Vagina (tissue), 2 donors: ENCODE results near the gene RHOG. TPM values are rescaled to one million over a fixed set of nuclear protein-coding genes. Genes with fewer than 3 reads are reported as not detected.

Experiments
- DNase-seq, 2 donors: peaks; one replicate each; pipeline ENCODE4 v3.0.0-alpha.2; 2017; ENCODE audit errors: extremely low spot score in 2 of 2
- H3K27ac ChIP-seq: fragments of 200-600 bp; sonication (generic); one replicate; pipeline ENCODE4 v1.5.1; 2019
- H3K27me3 ChIP-seq: fragments of 200-600 bp; sonication (generic); one replicate; pipeline ENCODE4 v1.5.1; 2019
- H3K36me3 ChIP-seq, 2 donors: fragments of 200-600 bp; sonication (generic); one replicate each; pipeline ENCODE4 v1.5.1; 2017 to 2019
- H3K4me1 ChIP-seq: fragments of 200-600 bp; sonication (generic); one replicate; pipeline ENCODE4 v1.5.1; 2019
- H3K4me3 ChIP-seq, 2 donors: fragments of 200-600 bp; sonication (generic); 1 replicate in 1 of 2; 2 replicates in 1 of 2; pipeline ENCODE4 v1.5.1; 2016 to 2019
- H3K9me3 ChIP-seq: fragments of 200-600 bp; sonication (generic); one replicate; pipeline ENCODE4 v1.5.1; 2019
- CTCF ChIP-seq, 3 experiments: fragments of 450-650 bp in 2 of 3; fragments of 200-600 bp in 1 of 3; sonication (generic) in 1 of 3; IDR thresholded peaks; one replicate each; pipeline ENCODE4 v1.5.1; 2017 to 2019; ENCODE audit warnings: antibody characterized with exemption in 3 of 3, mild to moderate bottlenecking in 2 of 3, moderate library complexity in 2 of 3
- POLR2A ChIP-seq, 2 donors: fragments of 450-650 bp; IDR thresholded peaks; one replicate each; pipeline ENCODE4 v1.6.1; 2017; ENCODE audit warnings: antibody characterized with exemption in 2 of 2, mild to moderate bottlenecking in 2 of 2, moderate library complexity in 2 of 2
- POLR2AphosphoS5 ChIP-seq, 2 donors: sonication (generic); formaldehyde crosslinking; IDR thresholded peaks; one replicate each; pipeline ENCODE4 v1.9.0; 2017; ENCODE audit warnings: antibody characterized with exemption in 2 of 2, mild to moderate bottlenecking in 2 of 2, low read depth in 1 of 2; ENCODE audit not compliant: insufficient read depth in 1 of 2
- intact Hi-C: fragments of 100-400 bp; cut with DNase I; formaldehyde crosslinking; loops from one replicate; pipeline ENCODE4 v1.15.1; 2023
- total RNA-seq: library from RNA; depleted of rRNA; stranded (reverse); fragments of >200 nt; gene quantifications from one replicate; pipeline ENCODE4 v1.2.3, GENCODE V29; 2016

The RHOG gene
- total RNA-seq, 1 donor from 2014 or later, result 107 TPM

DNA sequence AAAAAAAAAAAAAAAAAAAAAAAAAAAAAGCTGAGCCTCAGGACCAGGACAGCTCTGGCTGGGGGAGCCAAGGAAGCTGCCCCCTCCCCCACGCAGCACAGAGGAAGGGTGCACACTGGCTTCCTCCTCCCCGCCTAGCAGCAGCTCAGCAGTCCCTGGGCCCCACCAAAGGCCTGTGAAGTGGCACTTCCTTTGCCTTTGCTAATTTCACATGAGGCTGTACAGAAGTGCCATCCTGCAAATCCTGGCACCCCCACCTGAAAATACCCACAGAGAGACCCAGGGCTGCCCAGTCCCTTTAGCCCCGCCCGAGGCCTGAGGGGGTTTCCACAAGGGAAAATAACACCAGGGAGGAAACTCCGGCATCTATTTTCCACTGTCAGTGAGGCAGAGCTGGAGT is 3.9 kb downstream of the RHOG start:
- Histone ChIP-seq H3K36me3 (no peaks in the 10 kb centered on the region), H3K4me1 (peaks cover 73% of the 10 kb centered on the region), H3K27ac (peak overlapping the region; percentile 27), H3K4me3 (no peak overlapping the region), H3K27me3 (no peaks in the 10 kb centered on the region), H3K9me3 (no peaks in the 10 kb centered on the region)
- intact Hi-C loops, result no loop called here
- no peak for DNase-seq
- no peak for TF ChIP-seq CTCF (IDR thresholded peaks at IDR 0.05)
- TF ChIP-seq POLR2AphosphoS5 (IDR thresholded peaks at IDR 0.05; ENCODE audit: insufficient read depth in 1 of 2, low read depth in 1 of 2), result no peak
- TF ChIP-seq POLR2A (IDR thresholded peaks at IDR 0.05), result no peak

DNA sequence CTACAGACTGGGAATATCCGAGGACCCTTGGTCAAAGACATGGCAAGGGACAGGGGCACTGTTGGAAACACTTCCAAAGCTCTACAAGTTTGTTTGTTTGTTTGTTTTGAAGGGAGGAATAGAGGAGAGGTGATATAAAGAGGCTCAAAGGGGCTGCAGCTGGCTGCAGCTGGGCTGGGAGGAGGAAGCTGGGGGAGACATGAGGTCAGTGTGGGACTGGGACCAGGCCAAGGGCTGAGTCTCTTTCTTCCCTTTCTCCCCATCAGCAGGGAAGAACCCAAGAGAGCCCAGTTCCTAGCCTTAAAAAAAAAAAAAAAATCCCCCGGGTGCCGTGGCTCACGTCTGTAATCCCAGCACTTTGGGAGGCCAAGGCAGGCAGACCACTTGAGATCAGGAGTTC is 5.0 kb downstream of the RHOG start:
- H3K4me3 ChIP-seq, result no peak overlapping the region
- no peak for DNase-seq
- intact Hi-C loops, result no loop called here
- H3K27me3 ChIP-seq, result no peaks in the 10 kb centered on the region
- no peak for TF ChIP-seq CTCF (IDR thresholded peaks at IDR 0.05)
- TF ChIP-seq POLR2AphosphoS5 (IDR thresholded peaks at IDR 0.05; ENCODE audit: insufficient read depth in 1 of 2, low read depth in 1 of 2), result no peak
- no peaks in the 10 kb centered on the region for H3K9me3 ChIP-seq
- H3K27ac ChIP-seq, result peak overlapping the region; percentile 10
- no peaks in the 10 kb centered on the region for H3K36me3 ChIP-seq
- H3K4me1 ChIP-seq, result peaks cover 75% of the 10 kb centered on the region

- peaks cover 72% of the 10 kb centered on the region for H3K4me1 ChIP-seq
- intact Hi-C loops, result no loop called here
- TF ChIP-seq POLR2A (IDR thresholded peaks at IDR 0.05) (no peak), POLR2AphosphoS5 (IDR thresholded peaks at IDR 0.05; ENCODE audit: insufficient read depth in 1 of 2, low read depth in 1 of 2) (no peak), CTCF (IDR thresholded peaks at IDR 0.05) (no peak)
- no peak overlapping the region for H3K4me3 ChIP-seq
- DNase-seq, result no peak
- no peaks in the 10 kb centered on the region for H3K9me3 ChIP-seq
- H3K27me3 ChIP-seq, result no peaks in the 10 kb centered on the region
- peak overlapping the region; percentile 10 for H3K27ac ChIP-seq
- no peaks in the 10 kb centered on the region for H3K36me3 ChIP-seq
These were observed 5.9 kb downstream of the RHOG start for GRCh38 chr11:3834664-3835461.

- no peak overlapping the region for H3K4me3 ChIP-seq
- H3K27ac ChIP-seq, result peak overlapping the region; percentile 9
- no peak for TF ChIP-seq CTCF (IDR thresholded peaks at IDR 0.05)
- no peak for TF ChIP-seq POLR2AphosphoS5 (IDR thresholded peaks at IDR 0.05; ENCODE audit: insufficient read depth in 1 of 2, low read depth in 1 of 2)
- peaks cover 67% of the 10 kb centered on the region for H3K4me1 ChIP-seq
- no peaks in the 10 kb centered on the region for H3K36me3 ChIP-seq
- H3K27me3 ChIP-seq, result no peaks in the 10 kb centered on the region
- no peaks in the 10 kb centered on the region for H3K9me3 ChIP-seq
- DNase-seq, result no peak
- intact Hi-C loops, result no loop called here
These were observed 6.5 kb downstream of the RHOG start for GRCh38 chr11:3834349-3834663.

GRCh38 chr11:3833449-3833848 is 7.3 kb downstream of the RHOG start:
- TF ChIP-seq CTCF (IDR thresholded peaks at IDR 0.05), result no peak
- TF ChIP-seq POLR2AphosphoS5 (IDR thresholded peaks at IDR 0.05; ENCODE audit: insufficient read depth in 1 of 2, low read depth in 1 of 2), result no peak
- no peak for TF ChIP-seq POLR2A (IDR thresholded peaks at IDR 0.05)
- Histone ChIP-seq H3K9me3 (no peaks in the 10 kb centered on the region), H3K27me3 (no peaks in the 10 kb centered on the region), H3K4me3 (no peak overlapping the region), H3K4me1 (peaks cover 58% of the 10 kb centered on the region), H3K27ac (no peak overlapping the region), H3K36me3 (no peaks in the 10 kb centered on the region)
- no peak for DNase-seq
- intact Hi-C loops, result no loop called here
